RCC 7860 (cell line): ENCODE results near the gene ADGRB2.

Experiments
- DNase-seq: peaks from one replicate; pipeline ENCODE4 v3.0.0-alpha.2; 2015; ENCODE audit warnings: low spot score
- FAIRE-seq: peaks from 2 replicates; lab custom pipeline; 2012; peaks lifted over from hg19 to GRCh38; lab: Jason Lieb, UNC

The ADGRB2 gene

DNA sequence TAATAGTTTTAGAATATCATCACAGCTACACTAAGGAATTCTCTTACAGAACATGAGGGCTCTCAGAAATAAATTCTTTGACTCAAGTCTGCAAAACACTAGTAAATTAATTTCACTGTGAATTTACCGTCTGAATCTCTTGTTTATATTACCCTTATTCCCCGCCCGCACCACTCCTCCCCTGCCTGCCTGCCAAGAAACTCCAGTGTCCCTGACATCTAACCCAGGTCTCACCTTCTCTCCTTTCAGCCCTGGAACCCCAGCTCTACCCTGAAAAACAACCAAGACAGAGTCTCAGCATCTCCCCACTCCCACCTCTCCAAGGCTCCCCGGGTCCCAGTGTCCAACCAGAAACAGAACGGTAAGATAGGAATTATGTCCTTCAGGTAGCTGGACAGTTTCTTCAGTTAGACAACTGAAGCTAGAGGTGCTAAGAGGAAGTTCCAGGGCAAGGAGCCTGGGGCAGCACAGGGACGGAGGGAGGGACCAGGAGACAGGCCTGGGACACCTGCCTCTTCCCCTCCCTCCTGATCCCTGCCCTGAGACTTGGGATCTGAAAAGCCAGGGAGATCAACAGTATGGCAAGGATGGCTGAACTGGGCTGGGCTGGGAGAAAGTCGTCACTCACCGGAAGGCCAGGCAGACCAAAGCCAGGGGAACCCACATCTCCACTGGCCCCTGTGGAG lies 75.8 kb downstream of the ADGRB2 start:
- DNase-seq (no peak), FAIRE-seq (no peak)

DNA sequence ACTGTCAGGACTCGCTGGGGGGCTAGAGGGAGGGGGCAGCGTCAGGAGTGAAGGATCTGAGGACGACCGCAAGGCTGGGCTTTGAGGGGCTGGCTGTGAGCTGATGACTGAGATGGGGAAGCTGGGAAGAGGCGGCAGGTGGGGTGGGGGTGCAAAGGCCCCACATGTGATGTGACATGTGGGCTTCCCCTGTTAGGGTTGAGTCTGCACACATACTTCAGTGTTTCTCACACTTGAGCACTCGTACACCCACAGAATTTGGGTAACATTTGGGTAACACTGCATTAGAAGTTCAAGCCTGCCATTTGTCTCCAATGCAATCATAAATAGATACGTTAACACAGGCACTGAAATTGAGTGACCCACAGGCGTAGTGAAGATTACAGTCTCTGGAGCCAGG lies 76.5 kb downstream of the ADGRB2 start:
- no peak for DNase-seq
- FAIRE-seq: no peak

- DNase-seq (no peak), FAIRE-seq (no peak)
Observed at GRCh38 chr1:31685795-31686194, 78.3 kb downstream of the ADGRB2 start.

- DNase-seq (no peak), FAIRE-seq (no peak)
Observed at GRCh38 chr1:31683997-31684396, 80.1 kb downstream of the ADGRB2 start.

DNA sequence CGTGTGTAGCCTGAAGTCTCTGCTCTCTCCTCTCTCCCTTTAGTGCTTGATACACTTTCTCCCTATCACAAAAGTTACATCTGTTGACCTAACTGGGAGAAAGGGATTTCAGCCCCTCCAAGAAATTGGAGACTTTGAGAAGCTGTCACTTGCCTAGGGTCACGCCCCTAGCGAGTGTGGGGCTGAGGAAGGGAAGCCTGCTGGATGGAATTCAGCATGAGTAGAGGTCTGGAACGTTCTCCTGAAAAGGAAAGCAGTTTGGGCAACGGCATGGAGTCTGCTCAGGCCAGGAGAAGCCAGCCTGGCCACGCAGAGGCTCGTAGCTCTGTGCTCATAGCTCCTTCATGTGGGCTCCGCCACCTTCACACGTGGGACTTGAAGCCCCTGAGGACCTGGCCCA lies 82.7 kb downstream of the ADGRB2 start:
- FAIRE-seq: no peak
- DNase-seq: no peak

DNA sequence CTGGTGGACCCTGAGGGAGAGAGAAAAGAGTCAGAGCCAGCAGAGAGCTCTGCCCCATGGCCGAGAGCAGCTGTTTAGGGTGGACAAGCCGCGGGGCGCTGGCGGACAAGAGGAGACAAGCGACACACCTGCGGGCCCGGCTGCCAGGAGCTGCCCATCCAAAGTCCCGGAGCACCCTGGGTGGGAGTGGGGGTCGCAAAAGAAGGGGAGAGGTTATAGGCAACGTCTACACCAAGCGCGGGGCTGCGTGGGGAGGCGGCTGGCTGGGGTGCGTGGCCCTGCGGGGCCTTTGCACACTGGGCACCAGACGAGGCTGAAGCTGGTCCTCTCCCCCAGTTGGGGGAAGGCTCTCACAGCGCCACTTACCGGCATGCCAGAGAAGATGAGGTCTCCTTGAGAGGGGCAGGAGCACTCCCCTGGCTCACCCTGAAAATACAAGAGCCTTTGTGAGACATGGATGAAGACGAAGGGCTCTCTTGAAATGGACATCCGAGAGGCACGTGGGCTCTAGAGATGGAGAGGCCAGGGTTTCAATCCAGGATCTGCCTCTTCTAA lies 84.4 kb downstream of the ADGRB2 start:
- DNase-seq (no peak), FAIRE-seq (no peak)

- FAIRE-seq (no peak), DNase-seq (no peak)
Observed at GRCh38 chr1:31679091-31679490, 85.0 kb downstream of the ADGRB2 start.

DNA sequence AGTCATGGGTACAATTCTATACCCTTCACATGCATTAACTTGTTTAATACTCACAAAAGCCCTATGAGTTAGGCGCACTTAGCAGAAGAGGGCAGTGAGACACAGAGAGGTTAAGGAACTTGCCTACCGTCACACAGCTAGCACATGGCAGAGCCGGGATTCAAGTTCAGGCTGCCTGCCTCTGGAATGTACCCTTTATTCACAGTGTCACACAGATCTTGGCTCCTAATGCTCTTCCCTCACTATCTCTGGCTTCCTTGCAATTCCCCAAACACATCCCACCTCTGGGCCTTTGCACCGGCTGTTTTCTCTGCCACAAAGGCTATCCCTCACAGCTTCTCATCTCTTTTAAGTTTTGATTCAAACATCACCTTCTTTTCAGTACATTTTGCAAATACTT lies 85.5 kb downstream of the ADGRB2 start:
- DNase-seq (no peak), FAIRE-seq (no peak)

DNA sequence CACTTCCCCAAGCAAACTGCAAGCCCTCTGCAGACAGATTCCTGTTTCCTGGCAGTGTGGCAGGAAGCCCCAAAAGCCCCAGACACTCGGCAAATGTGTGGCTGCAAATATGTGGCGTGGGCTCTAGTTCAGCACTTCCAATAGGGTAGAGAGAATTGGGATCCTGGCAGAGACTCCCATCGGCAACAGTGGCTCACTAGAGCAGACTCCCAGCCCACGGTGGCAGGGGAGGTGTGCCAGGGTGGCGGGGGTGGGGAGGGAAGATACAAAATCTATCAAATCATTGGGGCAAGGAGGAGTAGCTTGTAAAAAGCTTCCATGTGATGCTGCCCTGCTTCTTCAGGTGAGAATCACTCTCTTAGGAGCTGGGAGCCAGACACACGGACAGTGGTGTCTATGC lies 86.2 kb downstream of the ADGRB2 start:
- FAIRE-seq: no peak
- no peak for DNase-seq

DNA sequence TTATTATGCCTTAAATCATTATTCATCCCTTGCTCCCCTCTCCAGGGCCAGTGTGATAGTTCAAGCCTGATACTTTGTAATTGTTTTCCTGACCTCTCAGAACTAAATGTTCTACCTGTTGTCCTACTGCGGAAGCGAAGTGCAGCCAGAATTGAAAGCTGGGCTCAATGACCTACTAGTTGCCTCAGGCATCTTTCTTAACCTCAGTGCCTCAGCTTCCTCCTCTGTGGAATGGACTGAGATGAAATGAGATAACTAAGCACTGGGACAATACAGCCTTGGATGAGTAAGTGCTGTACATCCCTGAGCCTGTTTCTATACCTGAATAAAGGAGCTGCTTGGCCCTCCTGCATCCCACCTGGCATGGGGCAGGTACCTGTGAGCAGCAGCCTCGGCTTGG lies 86.7 kb downstream of the ADGRB2 start:
- DNase-seq: no peak
- no peak for FAIRE-seq
